ENCODE measurements around the gene SLC4A3. TPM values are rescaled to one million over a fixed set of nuclear protein-coding genes. Genes with fewer than 3 reads are reported as not detected.
"Not testable (repeated sequence)": the region's sequence is repeated elsewhere in the genome, so short reads cannot be mapped to it uniquely, and the experiment has no call there.

SLC4A3 gene
- total and polyA plus RNA-seq, 5 donors, result 288 to 445 (median 344) TPM

GRCh38 chr2:219681694-219682300 is 54.4 kb downstream of the SLC4A3 start:
- H3K27ac ChIP-seq (ENCODE audit: low read length), result no peak overlapping the region
- ATAC-seq, result peak in 1 of 2 donors; percentile 9
- no peak for DNase-seq
- no peak overlapping the region for H3K4me3 ChIP-seq (ENCODE audit: low read length)
- intact Hi-C loops (cut with DNase I), result loop anchor here in 1 of 4 donors (10.0 kb wide), 1 partner anchor 77 kb away; no protein-coding TSS in a partner anchor
- no peaks in the 10 kb centered on the region for H3K9me3 ChIP-seq (ENCODE audit: control insufficient read depth, low read length)
- H3K4me1 ChIP-seq (ENCODE audit: control insufficient read depth, insufficient read depth, low read length), result peaks cover 3% of the 10 kb centered on the region
- H3K27me3 ChIP-seq (ENCODE audit: control insufficient read depth, insufficient read depth), result no peaks in the 10 kb centered on the region
- WGBS, result 67% methylated on average over 6 of the region's 6 CpGs

- not testable (repeated sequence) for H3K27me3 ChIP-seq (ENCODE audit: control insufficient read depth, insufficient read depth); H3K9me3 ChIP-seq (ENCODE audit: control insufficient read depth, low read length); H3K4me3 ChIP-seq (ENCODE audit: low read length); DNase-seq; ATAC-seq; H3K4me1 ChIP-seq (ENCODE audit: control insufficient read depth, insufficient read depth, low read length); H3K27ac ChIP-seq (ENCODE audit: low read length)
- intact Hi-C loops (cut with DNase I), result loop anchor here in 1 of 4 donors (10.0 kb wide), 1 partner anchor 79 kb away; no protein-coding TSS in a partner anchor
- whole genome bisulfite sequencing, result 79% methylated on average over 2 of the region's 2 CpGs
Measured at GRCh38 chr2:219683474-219683873, 56.0 kb downstream of the SLC4A3 start.

GRCh38 chr2:219684721-219685689 is 57.6 kb downstream of the SLC4A3 start:
- Histone ChIP-seq H3K27me3 (ENCODE audit: control insufficient read depth, insufficient read depth) (no peaks in the 10 kb centered on the region), H3K4me1 (ENCODE audit: control insufficient read depth, insufficient read depth, low read length) (peaks cover 3% of the 10 kb centered on the region), H3K4me3 (ENCODE audit: low read length) (peak overlapping the region; percentile 26), H3K27ac (ENCODE audit: low read length) (peak overlapping the region; percentile 67), H3K9me3 (ENCODE audit: control insufficient read depth, low read length) (no peaks in the 10 kb centered on the region)
- ATAC-seq (peak; percentile 84 to 86), DNase-seq (peak; percentile 65 to 81 (median 80))
- intact Hi-C loops (cut with DNase I), result loop anchor here in 2 of 4 donors (5.0 to 10.0 kb wide), 2 partner anchors 80 to 283 kb away; no protein-coding TSS in a partner anchor
- WGBS, result 40% methylated on average over 18 of the region's 18 CpGs

- Histone ChIP-seq H3K9me3 (ENCODE audit: control insufficient read depth, low read length) (no peaks in the 10 kb centered on the region), H3K27me3 (ENCODE audit: control insufficient read depth, insufficient read depth) (no peaks in the 10 kb centered on the region), H3K4me3 (ENCODE audit: low read length) (no peak overlapping the region), H3K27ac (ENCODE audit: low read length) (no peak overlapping the region), H3K4me1 (ENCODE audit: control insufficient read depth, insufficient read depth, low read length) (peaks cover 1% of the 10 kb centered on the region)
- WGBS, result 71% methylated on average over 3 of the region's 3 CpGs
- DNase-seq, result no peak
- ATAC-seq, result no peak
- intact Hi-C loops (cut with DNase I), result loop anchor here in 2 of 4 donors (5.0 to 10.0 kb wide), 2 partner anchors 82 to 285 kb away; no protein-coding TSS in a partner anchor
Measured at GRCh38 chr2:219687272-219687671, 59.8 kb downstream of the SLC4A3 start.

GRCh38 chr2:219687882-219688559 is 60.6 kb downstream of the SLC4A3 start:
- intact Hi-C loops (cut with DNase I), result loop anchor here in 2 of 4 donors (5.0 to 10.0 kb wide), 2 partner anchors 83 to 286 kb away; no protein-coding TSS in a partner anchor
- Histone ChIP-seq H3K27ac (ENCODE audit: low read length) (no peak overlapping the region), H3K9me3 (ENCODE audit: control insufficient read depth, low read length) (no peaks in the 10 kb centered on the region), H3K4me1 (ENCODE audit: control insufficient read depth, insufficient read depth, low read length) (no peaks in the 10 kb centered on the region), H3K4me3 (ENCODE audit: low read length) (no peak overlapping the region), H3K27me3 (ENCODE audit: control insufficient read depth, insufficient read depth) (no peaks in the 10 kb centered on the region)
- ATAC-seq (no peak), DNase-seq (no peak)
- WGBS, result 87% methylated on average over 19 of the region's 19 CpGs

GRCh38 chr2:219688560-219689445 is 61.4 kb downstream of the SLC4A3 start:
- no peaks in the 10 kb centered on the region for H3K4me1 ChIP-seq (ENCODE audit: control insufficient read depth, insufficient read depth, low read length)
- no peak overlapping the region for H3K4me3 ChIP-seq (ENCODE audit: low read length)
- H3K27me3 ChIP-seq (ENCODE audit: control insufficient read depth, insufficient read depth), result no peaks in the 10 kb centered on the region
- intact Hi-C loops (cut with DNase I), result loop anchor here in 2 of 4 donors (5.0 to 10.0 kb wide), 2 partner anchors 84 to 287 kb away; no protein-coding TSS in a partner anchor
- no peaks in the 10 kb centered on the region for H3K9me3 ChIP-seq (ENCODE audit: control insufficient read depth, low read length)
- peak overlapping the region; percentile 70 for H3K27ac ChIP-seq (ENCODE audit: low read length)
- WGBS, result 57% methylated on average over 23 of the region's 23 CpGs
- peak in 2 of 3 donors; percentile 65 to 69 for DNase-seq
- peak; percentile 59 to 65 for ATAC-seq

- peak; percentile 44 to 61 for ATAC-seq
Measured at GRCh38 chr2:219689676-219690628, 62.5 kb downstream of the SLC4A3 start.

GRCh38 chr2:219691571-219691970 is 64.1 kb downstream of the SLC4A3 start:
- no peak overlapping the region for H3K4me3 ChIP-seq (ENCODE audit: low read length)
- DNase-seq (no peak), ATAC-seq (no peak)
- H3K4me1 ChIP-seq (ENCODE audit: control insufficient read depth, insufficient read depth, low read length), result no peaks in the 10 kb centered on the region
- no peaks in the 10 kb centered on the region for H3K27me3 ChIP-seq (ENCODE audit: control insufficient read depth, insufficient read depth)
- 83% methylated on average over 10 of the region's 10 CpGs for WGBS
- intact Hi-C loops (cut with DNase I), result loop anchor here in 3 of 4 donors (5.0 to 10.0 kb wide), 3 partner anchors 147 to 289 kb away; partner anchors contain the start of genes CHPF (in 3 of the 3) and TMEM198 (in 3 of the 3)
- H3K9me3 ChIP-seq (ENCODE audit: control insufficient read depth, low read length), result no peaks in the 10 kb centered on the region
- no peak overlapping the region for H3K27ac ChIP-seq (ENCODE audit: low read length)

More at GRCh38 chr2:219689676-219690628, 62.5 kb downstream of the SLC4A3 start:
- Histone ChIP-seq H3K9me3 (ENCODE audit: control insufficient read depth, low read length) (no peaks in the 10 kb centered on the region), H3K4me1 (ENCODE audit: control insufficient read depth, insufficient read depth, low read length) (no peaks in the 10 kb centered on the region), H3K27ac (ENCODE audit: low read length) (no peak overlapping the region), H3K4me3 (ENCODE audit: low read length) (no peak overlapping the region), H3K27me3 (ENCODE audit: control insufficient read depth, insufficient read depth) (no peaks in the 10 kb centered on the region)
- 44% methylated on average over 17 of the region's 17 CpGs for WGBS
- intact Hi-C loops (cut with DNase I), result loop anchor here in 3 of 4 donors (5.0 to 10.0 kb wide), 4 partner anchors 85 to 288 kb away; partner anchors contain the start of genes CHPF (in 3 of the 3) and TMEM198 (in 3 of the 3)
- DNase-seq, result no peak

Data from right cardiac atrium (tissue), 5 donors.